ENCODE data around the gene RGS3.

DNA sequence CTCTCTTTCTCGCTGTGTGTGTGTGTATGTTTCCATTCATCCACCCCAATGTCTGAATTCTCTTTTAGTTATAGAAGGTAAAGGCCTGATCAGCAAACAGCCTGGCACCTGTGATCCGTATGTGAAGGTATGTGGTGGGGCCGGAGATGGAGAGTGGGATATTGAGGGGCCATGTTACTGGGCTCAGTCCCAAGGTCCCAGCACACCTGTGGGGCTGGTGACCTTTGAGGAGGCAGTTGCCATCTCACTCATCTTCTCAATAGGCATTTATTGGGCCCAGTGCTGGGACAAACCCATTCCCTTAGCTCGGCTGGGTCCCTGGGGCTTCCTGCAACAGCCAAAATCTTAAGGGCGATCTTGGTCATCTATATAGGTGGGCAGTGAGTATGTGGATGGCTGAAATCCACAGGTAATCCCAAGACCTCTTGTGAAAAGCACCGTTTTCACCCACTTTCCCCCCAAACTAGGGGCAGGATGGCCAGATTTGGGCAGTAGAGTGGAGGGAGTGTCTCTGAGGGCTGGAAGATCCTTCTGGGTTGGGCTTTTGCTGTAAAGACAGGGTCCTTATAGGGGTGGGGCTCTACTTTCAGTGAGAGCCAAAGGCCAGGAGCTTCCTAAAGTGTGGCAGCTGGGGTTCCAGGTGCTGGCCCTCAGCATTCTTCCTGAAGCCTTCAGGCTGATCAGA lies 19.6 kb downstream of the RGS3 start:
- TF ChIP-seq POLR2A (IDR thresholded peaks at IDR 0.05), result no peak
- TF ChIP-seq, protein P1, sequence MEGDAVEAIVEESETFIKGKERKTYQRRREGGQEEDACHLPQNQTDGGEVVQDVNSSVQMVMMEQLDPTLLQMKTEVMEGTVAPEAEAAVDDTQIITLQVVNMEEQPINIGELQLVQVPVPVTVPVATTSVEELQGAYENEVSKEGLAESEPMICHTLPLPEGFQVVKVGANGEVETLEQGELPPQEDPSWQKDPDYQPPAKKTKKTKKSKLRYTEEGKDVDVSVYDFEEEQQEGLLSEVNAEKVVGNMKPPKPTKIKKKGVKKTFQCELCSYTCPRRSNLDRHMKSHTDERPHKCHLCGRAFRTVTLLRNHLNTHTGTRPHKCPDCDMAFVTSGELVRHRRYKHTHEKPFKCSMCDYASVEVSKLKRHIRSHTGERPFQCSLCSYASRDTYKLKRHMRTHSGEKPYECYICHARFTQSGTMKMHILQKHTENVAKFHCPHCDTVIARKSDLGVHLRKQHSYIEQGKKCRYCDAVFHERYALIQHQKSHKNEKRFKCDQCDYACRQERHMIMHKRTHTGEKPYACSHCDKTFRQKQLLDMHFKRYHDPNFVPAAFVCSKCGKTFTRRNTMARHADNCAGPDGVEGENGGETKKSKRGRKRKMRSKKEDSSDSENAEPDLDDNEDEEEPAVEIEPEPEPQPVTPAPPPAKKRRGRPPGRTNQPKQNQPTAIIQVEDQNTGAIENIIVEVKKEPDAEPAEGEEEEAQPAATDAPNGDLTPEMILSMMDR (IDR thresholded peaks at IDR 0.05), result no peak
